K562 (cell line): Measurements from ENCODE around the gene ZNF384. TPM values are rescaled to one million over a fixed set of nuclear protein-coding genes. Genes with fewer than 3 reads are reported as not detected.

Experiments used
- AFF1 ChIP-seq, 2 experiments: fragments of 450-650 bp; IDR thresholded peaks; 2 replicates each; pipeline ENCODE4 v1.6.1; 2018; ENCODE audit warnings: mild to moderate bottlenecking in 2 of 2, low read depth in 1 of 2; ENCODE audit not compliant: partially characterized antibody in 2 of 2
- BRD9 ChIP-seq: fragments of 450-650 bp; IDR thresholded peaks from 2 replicates; pipeline ENCODE4 v1.6.1; 2018; ENCODE audit warnings: low read depth; ENCODE audit not compliant: partially characterized antibody
- BRF1 ChIP-seq: IDR thresholded peaks from 3 replicates; pipeline ENCODE4 v1.6.1; 2011; ENCODE audit warnings: borderline replicate concordance, mild to moderate bottlenecking; ENCODE audit not compliant: insufficient read length; ENCODE audit errors: extremely low read depth
- EP300 ChIP-seq: IDR thresholded peaks from 2 replicates; pipeline ENCODE4 v1.6.1; 2012; ENCODE audit warnings: low read length, improper control_type of control experiment
- FOSL1 ChIP-seq: fragments of 200-800 bp; sonication (Bioruptor generic); conservative IDR thresholded peaks from 2 replicates; pipeline ENCODE4 v1.6.1; 2016; ENCODE audit warnings: missing genetic modification characterization, missing compliant biosample characterization
- PRDM10 ChIP-seq: fragments of 450-650 bp; IDR thresholded peaks from 2 replicates; pipeline ENCODE4 v1.6.1; 2018; ENCODE audit not compliant: partially characterized antibody
- RAD51 ChIP-seq: fragments of 450-650 bp; IDR thresholded peaks from 2 replicates; pipeline ENCODE4 v1.7.1; 2016; ENCODE audit warnings: low read depth, mild to moderate bottlenecking, borderline replicate concordance
- RFX7 ChIP-seq: fragments of 250-450 bp; sonication (Bioruptor Pico); IDR thresholded peaks from 2 replicates; pipeline ENCODE4 v1.5.1; 2021; ENCODE audit warnings: mild to moderate bottlenecking
- THRAP3 ChIP-seq: fragments of 450-650 bp; IDR thresholded peaks from 2 replicates; pipeline ENCODE4 v1.6.1; 2016; ENCODE audit warnings: mild to moderate bottlenecking, inconsistent platforms, borderline replicate concordance
- ZFPM2 ChIP-seq: fragments of 250-450 bp; sonication (Bioruptor Pico); IDR thresholded peaks from 2 replicates; pipeline ENCODE4 v1.5.1; 2022; ENCODE audit warnings: mild to moderate bottlenecking
- ZNF184 ChIP-seq: sonication (generic); formaldehyde crosslinking; IDR thresholded peaks from 2 replicates; pipeline ENCODE4 v1.5.0; 2020; ENCODE audit warnings: missing genetic modification reagents
- ZNF639 ChIP-seq, 2 experiments: fragments of 200-800 bp in 1 of 2; sonication (Bioruptor generic) in 1 of 2; sonication (generic) in 1 of 2; formaldehyde crosslinking in 1 of 2; IDR thresholded peaks in 1 of 2; conservative IDR thresholded peaks in 1 of 2; 2 replicates each; pipeline versions ENCODE4 v1.5.0 to v1.6.1; 2016 to 2020; ENCODE audit warnings: missing compliant biosample characterization in 1 of 2, missing genetic modification characterization in 1 of 2, missing genetic modification reagents in 1 of 2
- ZNF655 ChIP-seq: fragments of 250-450 bp; sonication (Bioruptor Pico); IDR thresholded peaks from 2 replicates; pipeline ENCODE4 v1.5.0; 2021
- polyA plus RNA-seq, 8 experiments: library from polyadenylated mRNA; depleted of rRNA in 4 of 8; stranded (reverse) in 5 of 8; unstranded in 3 of 8; fragments of >200 nt; fragmentation: Nextera tagmentation in 2 of 8; fragmentation: Illumina TruSeq in 1 of 8; extraction: Ambion mirVana in 2 of 8; extraction: Trizol in 1 of 8; gene quantifications; 2 replicates each; pipeline versions ENCODE4 v1.2.1 to v1.2.3, GENCODE V29; 2011 to 2014; ENCODE audit warnings: inconsistent platforms in 1 of 8, missing spikeins in 1 of 8
- total RNA-seq, 7 experiments: library from RNA; depleted of rRNA in 6 of 7; stranded (reverse); fragments of >200 nt in 6 of 7; fragmentation: Illumina TruSeq in 2 of 7; extraction: Trizol in 2 of 7; gene quantifications; 2 replicates each; pipeline versions ENCODE4 v1.2.1 to v1.2.3, GENCODE V29; 2011 to 2021; ENCODE audit warnings: low replicate concordance in 1 of 7

The ZNF384 gene
- total and polyA plus RNA-seq, 9 of the 15 experiments (the other 6 are each of a cell fraction or from before 2014, with no cell fraction given) = 0.36 to 64.8 (median 21.3) TPM

GRCh38 chr12:6723607-6724408 is 34.6 kb upstream of the ZNF384 start, which contains the start of gene COPS7A (continued):
- peak; percentile 41 for TF ChIP-seq PRDM10
- TF ChIP-seq THRAP3 = no peak
- peak in 1 of 2 experiments; percentile 58 for TF ChIP-seq AFF1 (IDR thresholded peaks at IDR 0.05; ENCODE audit: low read depth in 1 of 2, partially characterized antibody in 2 of 2)
- TF ChIP-seq EP300 = peak; percentile 52
- peak; percentile 83 for TF ChIP-seq BRD9
- TF ChIP-seq BRF1 = no peak
- TF ChIP-seq FOSL1 (tag) = 0 out of 2 replicates have a peak, but pooled peaks have one; percentile 20
- no peak for TF ChIP-seq ZFPM2 (CRISPR knock-in tag)
- TF ChIP-seq ZNF639 (CRISPR knock-in tag; conservative IDR thresholded peaks at IDR 0.05 in 1 of 2, IDR thresholded peaks at IDR 0.05 in 1 of 2) = peak in 1 of 2 experiments; percentile 88; a peak in 2 of 4 replicates
- no peak for TF ChIP-seq RFX7 (CRISPR knock-in tag)
- no peak for TF ChIP-seq ZNF655 (CRISPR knock-in tag)
- no peak for TF ChIP-seq ZNF184
- peak; percentile 97 for TF ChIP-seq RAD51
